HG03097 (cell line): Measurements from ENCODE around the gene ANGEL2.
"Not testable (repeated sequence)": the region's sequence is repeated elsewhere in the genome, so short reads cannot be mapped to it uniquely, and the experiment has no call there.

ENCODE experiments used
- ATAC-seq: cut with Tn5 transposase; IDR thresholded peaks from one replicate; pipeline ENCODE4 v1.9.1; 2021; ENCODE audit not compliant: unreplicated experiment, low FRiP score

Gene ANGEL2

GRCh38 chr1:213015099-213016050, at the start of gene ANGEL2:
TSS of gene ANGEL2 (minus strand) at chr1:213015867. CDS start at chr1:213015671, 196 bp downstream.
- peak; percentile 90 for ATAC-seq

GRCh38 chr1:213061263-213061662, 45.6 kb upstream of the ANGEL2 start:
- no peak for ATAC-seq

- ATAC-seq = no peak
These were observed 45.2 kb upstream of the ANGEL2 start for GRCh38 chr1:213060836-213061235.

- ATAC-seq = no peak
These were observed 41.8 kb upstream of the ANGEL2 start for GRCh38 chr1:213057264-213058059.

GRCh38 chr1:213055767-213056166, 40.1 kb upstream of the ANGEL2 start:
- ATAC-seq = no peak

- no peak for ATAC-seq
These were observed 39.3 kb upstream of the ANGEL2 start for GRCh38 chr1:213054733-213055591.

GRCh38 chr1:213054142-213054541, 38.5 kb upstream of the ANGEL2 start:
- ATAC-seq = no peak

GRCh38 chr1:213053455-213053854, 37.8 kb upstream of the ANGEL2 start:
- no peak for ATAC-seq

- no peak for ATAC-seq
These were observed 36.2 kb upstream of the ANGEL2 start for GRCh38 chr1:213051881-213052202.

- ATAC-seq = peak; percentile 96
These were observed 35.6 kb upstream of the ANGEL2 start, which contains the start of gene RPS6KC1 for GRCh38 chr1:213051127-213051880. TSS of gene RPS6KC1 (plus strand) at chr1:213051241. CDS start at chr1:213051405, 164 bp downstream.

GRCh38 chr1:213050745-213051126, 35.1 kb upstream of the ANGEL2 start:
- peak; percentile 24 for ATAC-seq

- no peak for ATAC-seq
These were observed 33.6 kb upstream of the ANGEL2 start for GRCh38 chr1:213049232-213049631.

GRCh38 chr1:213045321-213046226, 29.9 kb upstream of the ANGEL2 start:
- ATAC-seq = not testable (repeated sequence)

- no peak for ATAC-seq
These were observed 25.8 kb upstream of the ANGEL2 start for GRCh38 chr1:213041443-213041842.

- ATAC-seq = no peak
These were observed 19.9 kb upstream of the ANGEL2 start for GRCh38 chr1:213035573-213035972.

- ATAC-seq = no peak
These were observed 19.0 kb upstream of the ANGEL2 start for GRCh38 chr1:213034713-213035112.

- ATAC-seq = no peak
These were observed 17.0 kb upstream of the ANGEL2 start for GRCh38 chr1:213032651-213033050.

GRCh38 chr1:213027024-213027423, 11.4 kb upstream of the ANGEL2 start:
- ATAC-seq = not testable (repeated sequence)

- ATAC-seq = no peak
These were observed 4.3 kb upstream of the ANGEL2 start for GRCh38 chr1:213020016-213020415.
